ENCODE data around the gene SH3YL1.

SH3YL1 gene

GRCh38 chr2:263774-264492, at the start of gene SH3YL1:
Gene SH3YL1, minus strand, starts transcription at chr2:264032. Its CDS starts 48 bp downstream, at chr2:263984.
- DNase-seq (ENCODE audit: low spot score) = peak; percentile 62

GRCh38 chr2:310994-311393, 47.2 kb upstream of the SH3YL1 start:
- no peak for DNase-seq (ENCODE audit: low spot score)

GRCh38 chr2:309954-310510, 46.2 kb upstream of the SH3YL1 start:
- DNase-seq (ENCODE audit: low spot score) = no peak

- no peak for DNase-seq (ENCODE audit: low spot score)
Observed at GRCh38 chr2:309148-309953, 45.5 kb upstream of the SH3YL1 start.

- DNase-seq (ENCODE audit: low spot score) = no peak
Observed at GRCh38 chr2:305366-305765, 41.5 kb upstream of the SH3YL1 start.

GRCh38 chr2:296354-296753, 32.5 kb upstream of the SH3YL1 start:
- no peak for DNase-seq (ENCODE audit: low spot score)

- no peak for DNase-seq (ENCODE audit: low spot score)
Observed at GRCh38 chr2:295090-295489, 31.3 kb upstream of the SH3YL1 start.

GRCh38 chr2:290090-290722, 26.4 kb upstream of the SH3YL1 start:
- peak; percentile 57 for DNase-seq (ENCODE audit: low spot score)

GRCh38 chr2:289362-290089, 25.7 kb upstream of the SH3YL1 start:
- peak; percentile 9 for DNase-seq (ENCODE audit: low spot score)

- DNase-seq (ENCODE audit: low spot score) = no peak
Observed at GRCh38 chr2:288758-289361, 25.0 kb upstream of the SH3YL1 start.

- no peak for DNase-seq (ENCODE audit: low spot score)
Observed at GRCh38 chr2:287911-288757, 24.3 kb upstream of the SH3YL1 start, which contains the start of gene ALKAL2. Gene ALKAL2, minus strand, starts transcription at chr2:288091. Its CDS starts 256 bp downstream, at chr2:287835.

GRCh38 chr2:287471-287885, 23.6 kb upstream of the SH3YL1 start:
- DNase-seq (ENCODE audit: low spot score) = no peak

- DNase-seq (ENCODE audit: low spot score) = no peak
Observed at GRCh38 chr2:286774-287392, 23.1 kb upstream of the SH3YL1 start.

- no peak for DNase-seq (ENCODE audit: low spot score)
Observed at GRCh38 chr2:286035-286434, 22.2 kb upstream of the SH3YL1 start.

- DNase-seq (ENCODE audit: low spot score) = no peak
Observed at GRCh38 chr2:285531-285930, 21.7 kb upstream of the SH3YL1 start.

GRCh38 chr2:284896-285492, 21.2 kb upstream of the SH3YL1 start:
- DNase-seq (ENCODE audit: low spot score) = no peak

GRCh38 chr2:283996-284794, 20.4 kb upstream of the SH3YL1 start:
- DNase-seq (ENCODE audit: low spot score) = no peak

- DNase-seq (ENCODE audit: low spot score) = no peak
Observed at GRCh38 chr2:282371-283263, 18.8 kb upstream of the SH3YL1 start.
